ENCODE results near the gene VWC2.

Gene VWC2

GRCh38 chr7:49797987-49798660 is 24.7 kb downstream of the VWC2 start:
- TF ChIP-seq GATA3 (IDR thresholded peaks at IDR 0.05; ENCODE audit: low read depth, low read length) = no peak
- no peak for TF ChIP-seq GATA2 (IDR thresholded peaks at IDR 0.05; ENCODE audit: low read depth, low read length)

GRCh38 chr7:49800031-49800430 is 26.6 kb downstream of the VWC2 start:
- no peak for TF ChIP-seq GATA3 (IDR thresholded peaks at IDR 0.05; ENCODE audit: low read depth, low read length)
- no peak for TF ChIP-seq GATA2 (IDR thresholded peaks at IDR 0.05; ENCODE audit: low read depth, low read length)

GRCh38 chr7:49802600-49802999 is 29.2 kb downstream of the VWC2 start:
- TF ChIP-seq GATA2 (IDR thresholded peaks at IDR 0.05; ENCODE audit: low read depth, low read length) = no peak
- no peak for TF ChIP-seq GATA3 (IDR thresholded peaks at IDR 0.05; ENCODE audit: low read depth, low read length)

GRCh38 chr7:49803812-49804211 is 30.4 kb downstream of the VWC2 start:
- TF ChIP-seq GATA3 (IDR thresholded peaks at IDR 0.05; ENCODE audit: low read depth, low read length) (no peak), GATA2 (IDR thresholded peaks at IDR 0.05; ENCODE audit: low read depth, low read length) (no peak)

- TF ChIP-seq GATA2 (IDR thresholded peaks at IDR 0.05; ENCODE audit: low read depth, low read length) (no peak), GATA3 (IDR thresholded peaks at IDR 0.05; ENCODE audit: low read depth, low read length) (no peak)
Measured at GRCh38 chr7:49805371-49806007, 32.1 kb downstream of the VWC2 start.

- no peak for TF ChIP-seq GATA2 (IDR thresholded peaks at IDR 0.05; ENCODE audit: low read depth, low read length)
- no peak for TF ChIP-seq GATA3 (IDR thresholded peaks at IDR 0.05; ENCODE audit: low read depth, low read length)
Measured at GRCh38 chr7:49812534-49812933, 39.1 kb downstream of the VWC2 start.

- TF ChIP-seq GATA3 (IDR thresholded peaks at IDR 0.05; ENCODE audit: low read depth, low read length) (no peak), GATA2 (IDR thresholded peaks at IDR 0.05; ENCODE audit: low read depth, low read length) (no peak)
Measured at GRCh38 chr7:49817279-49817678, 43.8 kb downstream of the VWC2 start.

GRCh38 chr7:49821181-49821580 is 47.7 kb downstream of the VWC2 start:
- no peak for TF ChIP-seq GATA2 (IDR thresholded peaks at IDR 0.05; ENCODE audit: low read depth, low read length)
- no peak for TF ChIP-seq GATA3 (IDR thresholded peaks at IDR 0.05; ENCODE audit: low read depth, low read length)

GRCh38 chr7:49822856-49823255 is 49.4 kb downstream of the VWC2 start:
- TF ChIP-seq GATA3 (IDR thresholded peaks at IDR 0.05; ENCODE audit: low read depth, low read length) (no peak), GATA2 (IDR thresholded peaks at IDR 0.05; ENCODE audit: low read depth, low read length) (no peak)

- TF ChIP-seq GATA2 (IDR thresholded peaks at IDR 0.05; ENCODE audit: low read depth, low read length) (no peak), GATA3 (IDR thresholded peaks at IDR 0.05; ENCODE audit: low read depth, low read length) (no peak)
Measured at GRCh38 chr7:49823566-49823965, 50.1 kb downstream of the VWC2 start.

- no peak for TF ChIP-seq GATA3 (IDR thresholded peaks at IDR 0.05; ENCODE audit: low read depth, low read length)
- no peak for TF ChIP-seq GATA2 (IDR thresholded peaks at IDR 0.05; ENCODE audit: low read depth, low read length)
Measured at GRCh38 chr7:49839863-49840645, 66.6 kb downstream of the VWC2 start.

GRCh38 chr7:49840751-49841405 is 67.4 kb downstream of the VWC2 start:
- TF ChIP-seq GATA2 (IDR thresholded peaks at IDR 0.05; ENCODE audit: low read depth, low read length) (no peak), GATA3 (IDR thresholded peaks at IDR 0.05; ENCODE audit: low read depth, low read length) (no peak)

- TF ChIP-seq GATA2 (IDR thresholded peaks at IDR 0.05; ENCODE audit: low read depth, low read length) (no peak), GATA3 (IDR thresholded peaks at IDR 0.05; ENCODE audit: low read depth, low read length) (no peak)
Measured at GRCh38 chr7:49845626-49846025, 72.2 kb downstream of the VWC2 start.

- TF ChIP-seq GATA2 (IDR thresholded peaks at IDR 0.05; ENCODE audit: low read depth, low read length) = no peak
- TF ChIP-seq GATA3 (IDR thresholded peaks at IDR 0.05; ENCODE audit: low read depth, low read length) = no peak
Measured at GRCh38 chr7:49848211-49848841, 74.9 kb downstream of the VWC2 start.

All from SH-SY5Y (cell line).